Loucy (cell line): Measurements from ENCODE around the gene TICRR.

ENCODE experiments used
- H2AFZ ChIP-seq: fragments of 200-600 bp; sonication (generic); 2 replicates; pipeline ENCODE4 v1.6.0; 2016; ENCODE audit warnings: antibody characterized with exemption, mild to moderate bottlenecking, low read length, moderate library complexity
- H3F3A ChIP-seq: fragments of 200-600 bp; 2 replicates; pipeline ENCODE4 v1.6.0; 2016; ENCODE audit warnings: antibody characterized with exemption, low read depth, mild to moderate bottlenecking
- H3K27me3 ChIP-seq: fragments of 200-600 bp; sonication (generic); 2 replicates; pipeline ENCODE4 v1.6.1; 2014; ENCODE audit warnings: low read length, mild to moderate bottlenecking; ENCODE audit not compliant: insufficient read depth, poor library complexity, severe bottlenecking
- H3K36me3 ChIP-seq: fragments of 200-600 bp; sonication (generic); 2 replicates; pipeline ENCODE4 v1.6.1; 2016; ENCODE audit warnings: low read length; ENCODE audit not compliant: insufficient read depth
- H3K4me1 ChIP-seq: fragments of 200-600 bp; sonication (generic); 2 replicates; pipeline ENCODE4 v1.5.1; 2014; ENCODE audit warnings: low read length, mild to moderate bottlenecking; ENCODE audit not compliant: insufficient read depth, poor library complexity, severe bottlenecking
- H3K4me2 ChIP-seq: fragments of 200-600 bp; sonication (generic); 2 replicates; pipeline ENCODE4 v1.6.0; 2014; ENCODE audit warnings: antibody characterized with exemption, low read length, low read depth, mild to moderate bottlenecking; ENCODE audit not compliant: poor library complexity, severe bottlenecking
- H3K4me3 ChIP-seq: fragments of 200-600 bp; sonication (generic); 2 replicates; pipeline ENCODE4 v1.5.1; 2014; ENCODE audit warnings: low read length, mild to moderate bottlenecking, mixed read lengths; ENCODE audit not compliant: poor library complexity, severe bottlenecking
- H3K79me2 ChIP-seq: fragments of 200-600 bp; sonication (generic); 2 replicates; pipeline ENCODE4 v1.6.1; 2014; ENCODE audit warnings: low read length; ENCODE audit not compliant: insufficient read depth
- H3K9ac ChIP-seq: fragments of 200-600 bp; sonication (generic); 2 replicates; pipeline ENCODE4 v1.6.0; 2014; ENCODE audit warnings: mild to moderate bottlenecking, low read depth, low read length, moderate library complexity; ENCODE audit not compliant: poor library complexity, severe bottlenecking
- H3K9me2 ChIP-seq: fragments of 200-600 bp; sonication (generic); replicated peaks from 2 replicates; pipeline ENCODE4 v1.6.1; 2016; ENCODE audit warnings: low read depth, low read length, mixed read lengths
- H3K9me3 ChIP-seq: fragments of 200-600 bp; sonication (generic); 2 replicates; pipeline ENCODE4 v1.6.1; 2014; ENCODE audit warnings: mild to moderate bottlenecking, antibody characterized with exemption, low read length, low read depth; ENCODE audit not compliant: insufficient read depth
- H4K20me1 ChIP-seq: fragments of 200-600 bp; sonication (generic); 2 replicates; pipeline ENCODE4 v1.6.0; 2014; ENCODE audit warnings: antibody characterized with exemption, low read length, mild to moderate bottlenecking; ENCODE audit not compliant: insufficient read depth, poor library complexity, severe bottlenecking
- EZH2phosphoT487 ChIP-seq: fragments of 200-600 bp; IDR thresholded peaks from 2 replicates; pipeline ENCODE4 v1.6.1; 2018; ENCODE audit warnings: antibody characterized with exemption, mild to moderate bottlenecking, moderate library complexity, borderline replicate concordance
- TF ChIP-seq, protein P1 (sequence below): fragments of 200-600 bp; sonication (generic); conservative IDR thresholded peaks from 2 replicates; pipeline ENCODE4 v1.5.1; 2014; ENCODE audit warnings: mild to moderate bottlenecking, antibody characterized with exemption, low read length

TICRR gene

DNA sequence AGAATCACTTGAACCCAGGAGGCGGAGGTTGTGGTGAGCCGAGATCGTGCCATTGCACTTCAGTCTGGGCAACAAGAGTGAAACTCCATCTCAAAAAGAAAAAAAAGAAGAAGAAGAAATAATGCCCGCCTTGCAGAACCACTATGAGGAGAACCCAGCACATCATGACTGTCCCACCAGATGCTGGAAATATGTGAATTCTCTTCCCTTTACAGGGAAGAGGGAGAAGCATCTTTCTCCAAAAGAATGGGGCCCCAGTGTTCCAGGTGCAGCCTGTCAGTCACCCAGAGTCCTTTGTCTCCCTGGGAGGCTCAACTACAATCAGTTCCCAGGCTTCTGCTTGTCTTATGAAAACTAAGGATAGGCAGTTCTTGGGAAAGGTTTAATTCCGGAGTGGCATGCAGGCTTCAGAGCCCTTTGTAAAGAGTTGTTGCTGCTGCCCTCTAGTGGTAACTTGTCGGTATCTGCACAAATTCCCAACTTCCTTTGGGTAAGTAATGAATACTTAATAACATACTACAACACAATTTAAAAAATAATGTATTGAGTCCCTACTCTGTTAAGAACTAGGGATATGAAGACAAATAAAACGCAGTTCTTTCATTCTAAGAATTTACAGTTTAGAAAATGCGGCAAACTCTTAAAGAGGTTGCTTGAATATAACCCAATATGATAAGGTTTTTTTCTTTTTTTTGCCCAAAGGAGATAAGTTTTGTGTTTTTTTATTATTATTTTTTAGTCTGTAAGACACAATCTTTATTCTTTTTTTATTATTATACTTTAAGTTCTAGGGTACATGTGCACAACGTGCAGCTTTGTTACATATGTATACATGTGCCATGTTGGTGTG, 18.6 kb upstream of the TICRR start:
- Histone ChIP-seq H3K9me3 (no peaks in the 10 kb centered on the region), H4K20me1 (no peaks in the 10 kb centered on the region), H3K9ac (no peak overlapping the region), H3K36me3 (no peaks in the 10 kb centered on the region), H3K9me2 (no peaks in the 10 kb centered on the region), H3K4me2 (no peak overlapping the region), H3K4me3 (no peak overlapping the region), H3K79me2 (no peaks in the 10 kb centered on the region), H3F3A (no peaks in the 10 kb centered on the region), H2AFZ (no peak overlapping the region), H3K27me3 (no peaks in the 10 kb centered on the region), H3K4me1 (no peaks in the 10 kb centered on the region)
- TF ChIP-seq, protein P1, sequence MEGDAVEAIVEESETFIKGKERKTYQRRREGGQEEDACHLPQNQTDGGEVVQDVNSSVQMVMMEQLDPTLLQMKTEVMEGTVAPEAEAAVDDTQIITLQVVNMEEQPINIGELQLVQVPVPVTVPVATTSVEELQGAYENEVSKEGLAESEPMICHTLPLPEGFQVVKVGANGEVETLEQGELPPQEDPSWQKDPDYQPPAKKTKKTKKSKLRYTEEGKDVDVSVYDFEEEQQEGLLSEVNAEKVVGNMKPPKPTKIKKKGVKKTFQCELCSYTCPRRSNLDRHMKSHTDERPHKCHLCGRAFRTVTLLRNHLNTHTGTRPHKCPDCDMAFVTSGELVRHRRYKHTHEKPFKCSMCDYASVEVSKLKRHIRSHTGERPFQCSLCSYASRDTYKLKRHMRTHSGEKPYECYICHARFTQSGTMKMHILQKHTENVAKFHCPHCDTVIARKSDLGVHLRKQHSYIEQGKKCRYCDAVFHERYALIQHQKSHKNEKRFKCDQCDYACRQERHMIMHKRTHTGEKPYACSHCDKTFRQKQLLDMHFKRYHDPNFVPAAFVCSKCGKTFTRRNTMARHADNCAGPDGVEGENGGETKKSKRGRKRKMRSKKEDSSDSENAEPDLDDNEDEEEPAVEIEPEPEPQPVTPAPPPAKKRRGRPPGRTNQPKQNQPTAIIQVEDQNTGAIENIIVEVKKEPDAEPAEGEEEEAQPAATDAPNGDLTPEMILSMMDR, result peak; percentile 87
- no peak for TF ChIP-seq EZH2phosphoT487

DNA sequence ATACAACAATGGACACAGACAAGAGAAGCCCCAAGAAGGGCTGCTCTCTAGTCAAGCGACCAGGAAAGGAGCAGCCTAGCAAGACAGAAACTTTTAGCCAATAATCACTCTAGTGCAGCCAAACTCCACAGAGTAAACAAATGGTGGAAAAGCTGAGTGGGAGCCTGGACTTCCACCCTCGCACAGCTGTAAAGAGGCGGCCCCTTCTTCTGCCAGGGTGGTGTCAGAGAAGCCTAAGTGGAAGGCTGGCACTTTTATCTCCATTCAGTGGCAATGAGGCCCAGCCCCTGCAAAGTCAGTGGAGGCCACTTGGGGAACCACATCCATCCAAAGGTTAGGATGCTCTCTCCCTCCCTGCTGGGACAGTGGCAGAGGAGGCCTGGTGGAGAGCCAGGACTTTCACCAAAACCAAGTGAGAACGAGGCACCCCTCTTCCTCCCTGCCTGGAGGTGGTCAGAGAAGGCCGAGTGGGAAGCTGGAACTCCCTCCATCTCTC, 15.5 kb upstream of the TICRR start:
- TF ChIP-seq EZH2phosphoT487, result no peak
- TF ChIP-seq, protein P1, result no peak
- Histone ChIP-seq H3K79me2 (no peaks in the 10 kb centered on the region), H3K4me1 (no peaks in the 10 kb centered on the region), H3K9me2 (no peaks in the 10 kb centered on the region), H3K4me2 (no peak overlapping the region), H4K20me1 (no peaks in the 10 kb centered on the region), H3F3A (no peaks in the 10 kb centered on the region), H2AFZ (no peak overlapping the region), H3K4me3 (no peak overlapping the region), H3K9me3 (no peaks in the 10 kb centered on the region), H3K9ac (no peak overlapping the region), H3K27me3 (no peaks in the 10 kb centered on the region), H3K36me3 (no peaks in the 10 kb centered on the region)

DNA sequence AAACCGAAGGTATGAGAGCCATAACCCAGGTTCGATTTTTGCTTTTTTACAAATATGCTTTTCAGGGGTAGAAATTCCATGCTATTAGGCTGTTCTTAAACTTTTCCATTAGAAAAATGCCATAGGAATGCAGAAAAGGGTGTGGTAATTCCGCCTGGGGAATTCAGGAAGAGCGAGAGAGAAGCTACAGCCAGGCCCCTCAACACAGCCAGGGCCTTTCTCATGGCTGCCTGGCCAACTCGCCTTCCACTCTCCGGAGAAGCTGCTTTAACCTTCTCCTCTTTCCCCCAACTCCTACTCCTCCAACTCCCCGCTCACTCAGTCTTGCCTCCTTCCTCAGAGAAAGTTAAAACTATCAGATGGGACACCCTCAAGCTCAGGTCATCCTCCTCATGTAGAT, 9.1 kb upstream of the TICRR start:
- no peaks in the 10 kb centered on the region for H3K27me3 ChIP-seq
- no peak for TF ChIP-seq EZH2phosphoT487
- TF ChIP-seq, protein P1, result no peak
- no peaks in the 10 kb centered on the region for H3K36me3 ChIP-seq
- no peaks in the 10 kb centered on the region for H4K20me1 ChIP-seq
- no peaks in the 10 kb centered on the region for H3K9me2 ChIP-seq
- H3F3A ChIP-seq, result no peaks in the 10 kb centered on the region
- H3K4me1 ChIP-seq, result no peaks in the 10 kb centered on the region
- no peak overlapping the region for H2AFZ ChIP-seq
- no peak overlapping the region for H3K4me2 ChIP-seq
- no peak overlapping the region for H3K4me3 ChIP-seq
- no peaks in the 10 kb centered on the region for H3K79me2 ChIP-seq
- no peaks in the 10 kb centered on the region for H3K9me3 ChIP-seq
- no peak overlapping the region for H3K9ac ChIP-seq
